Suprapubic skin (tissue), 4 donors: Measurements from ENCODE around the gene RPTOR. TPM values are rescaled to one million over a fixed set of nuclear protein-coding genes. Genes with fewer than 3 reads are reported as not detected.

Experiments
- DNase-seq, 2 donors: peaks; one replicate each; pipeline ENCODE4 v3.0.0-alpha.2; 2019; ENCODE audit warnings: low spot score in 2 of 2
- H3K27ac ChIP-seq: fragments of 200-600 bp; sonication (generic); one replicate; pipeline ENCODE4 v1.5.1; 2019
- H3K27me3 ChIP-seq: fragments of 200-600 bp; sonication (generic); one replicate; pipeline ENCODE4 v1.5.1; 2019
- H3K36me3 ChIP-seq: fragments of 200-600 bp; sonication (generic); one replicate; pipeline ENCODE4 v1.5.1; 2019
- H3K4me1 ChIP-seq: fragments of 200-600 bp; sonication (generic); one replicate; pipeline ENCODE4 v1.5.1; 2019
- H3K4me3 ChIP-seq: fragments of 200-600 bp; sonication (generic); one replicate; pipeline ENCODE4 v1.5.1; 2019; ENCODE audit warnings: mild to moderate bottlenecking
- H3K9me3 ChIP-seq: fragments of 200-600 bp; sonication (generic); one replicate; pipeline ENCODE4 v1.5.1; 2019
- CTCF ChIP-seq, 2 donors: fragments of 200-600 bp in 1 of 2; fragments of 450-650 bp in 1 of 2; sonication (generic) in 1 of 2; IDR thresholded peaks; one replicate each; pipeline ENCODE4 v1.5.1; 2016 to 2019; ENCODE audit warnings: antibody characterized with exemption in 2 of 2, mild to moderate bottlenecking in 1 of 2, moderate library complexity in 1 of 2
- EP300 ChIP-seq: sonication (generic); formaldehyde crosslinking; IDR thresholded peaks from one replicate; pipeline ENCODE4 v1.6.1; 2017; ENCODE audit warnings: antibody characterized with exemption
- POLR2A ChIP-seq, 2 donors: fragments of 450-650 bp; IDR thresholded peaks; one replicate each; pipeline ENCODE4 v1.6.1; 2017; ENCODE audit warnings: antibody characterized with exemption in 2 of 2, mild to moderate bottlenecking in 2 of 2, moderate library complexity in 2 of 2
- POLR2AphosphoS5 ChIP-seq, 3 donors: sonication (generic); formaldehyde crosslinking; IDR thresholded peaks; one replicate each; pipeline ENCODE4 v1.6.1; 2017; ENCODE audit warnings: antibody characterized with exemption in 3 of 3
- WGBS: methylation state at CpG from one replicate; pipeline ENCODE4 v1.1.5; 2018; 5-methylcytosine and 5-hydroxymethylcytosine counted together
- total RNA-seq, 4 donors: library from RNA; depleted of rRNA; stranded (reverse); fragments of >200 nt; gene quantifications; one replicate each; pipeline ENCODE4 v1.1.0, GENCODE V29; 2016

The RPTOR gene
- total RNA-seq, 4 donors from 2014 or later = 45.8 to 84.6 (median 53.0) TPM

- no peaks in the 10 kb centered on the region for H3K9me3 ChIP-seq
- peak in 1 of 2 donors; percentile 48 for DNase-seq
- TF ChIP-seq CTCF (IDR thresholded peaks at IDR 0.05) (no peak), POLR2AphosphoS5 (IDR thresholded peaks at IDR 0.05) (no peak), EP300 (no peak), POLR2A (IDR thresholded peaks at IDR 0.05) (no peak)
- WGBS = 93% methylated on average over 25 of the region's 27 CpGs
- H3K36me3 ChIP-seq = peaks cover 11% of the 10 kb centered on the region
- H3K27me3 ChIP-seq = no peaks in the 10 kb centered on the region
- no peak overlapping the region for H3K27ac ChIP-seq
- no peak overlapping the region for H3K4me3 ChIP-seq
- H3K4me1 ChIP-seq = peaks cover 28% of the 10 kb centered on the region
Observed at GRCh38 chr17:80856863-80857755, 312.5 kb downstream of the RPTOR start.

- WGBS = 98% methylated on average over 22 of the region's 25 CpGs
- no peak overlapping the region for H3K27ac ChIP-seq
- DNase-seq = peak in 1 of 2 donors; percentile 55
Observed at GRCh38 chr17:80857756-80858171, 313.1 kb downstream of the RPTOR start.

GRCh38 chr17:80858301-80859001, 313.8 kb downstream of the RPTOR start:
- H3K36me3 ChIP-seq = peaks cover 7% of the 10 kb centered on the region
- peaks cover 28% of the 10 kb centered on the region for H3K4me1 ChIP-seq
- no peak overlapping the region for H3K4me3 ChIP-seq
- no peaks in the 10 kb centered on the region for H3K27me3 ChIP-seq
- DNase-seq = peak in 1 of 2 donors; percentile 50
- H3K9me3 ChIP-seq = no peaks in the 10 kb centered on the region
- WGBS = 78% methylated on average over 19 of the region's 20 CpGs
- TF ChIP-seq POLR2AphosphoS5 (IDR thresholded peaks at IDR 0.05) = no peak
- no peak for TF ChIP-seq EP300
- TF ChIP-seq CTCF (IDR thresholded peaks at IDR 0.05) = no peak
- no peak for TF ChIP-seq POLR2A (IDR thresholded peaks at IDR 0.05)
- no peak overlapping the region for H3K27ac ChIP-seq

More at GRCh38 chr17:80857756-80858171, 313.1 kb downstream of the RPTOR start:
- TF ChIP-seq EP300 (no peak), POLR2A (IDR thresholded peaks at IDR 0.05) (no peak), POLR2AphosphoS5 (IDR thresholded peaks at IDR 0.05) (no peak), CTCF (IDR thresholded peaks at IDR 0.05) (no peak)
- Histone ChIP-seq H3K27me3 (no peaks in the 10 kb centered on the region), H3K9me3 (no peaks in the 10 kb centered on the region), H3K36me3 (peaks cover 11% of the 10 kb centered on the region), H3K4me3 (no peak overlapping the region), H3K4me1 (peaks cover 28% of the 10 kb centered on the region)

- no peaks in the 10 kb centered on the region for H3K27me3 ChIP-seq
- H3K9me3 ChIP-seq = no peaks in the 10 kb centered on the region
- H3K27ac ChIP-seq = no peak overlapping the region
- TF ChIP-seq POLR2AphosphoS5 (IDR thresholded peaks at IDR 0.05) = no peak
- no peak for TF ChIP-seq EP300
- no peak for TF ChIP-seq POLR2A (IDR thresholded peaks at IDR 0.05)
- no peak for TF ChIP-seq CTCF (IDR thresholded peaks at IDR 0.05)
- H3K4me3 ChIP-seq = no peak overlapping the region
- H3K36me3 ChIP-seq = peaks cover 7% of the 10 kb centered on the region
- no peak for DNase-seq
- WGBS = 51% methylated on average over 35 of the region's 40 CpGs
- H3K4me1 ChIP-seq = peaks cover 28% of the 10 kb centered on the region
Observed at GRCh38 chr17:80859002-80859941, 314.6 kb downstream of the RPTOR start.
